Type B pancreatic cell (in vitro differentiated cells): ENCODE results near the gene WASHC2C. TPM values are rescaled to one million over a fixed set of nuclear protein-coding genes. Genes with fewer than 3 reads are reported as not detected.
"Not testable (repeated sequence)": the region's sequence is repeated elsewhere in the genome, so short reads cannot be mapped to it uniquely, and the experiment has no call there.

ENCODE experiments used
- DNase-seq: peaks from one replicate; pipeline ENCODE4 v3.0.0; 2021; ENCODE audit warnings: mixed read lengths; ENCODE audit not compliant: unreplicated experiment; ENCODE audit errors: extremely low spot score
- H3K27ac Mint-ChIP-seq: 2 replicates; pipeline ENCODE4 v1.8.0; 2021; ENCODE audit warnings: mild to moderate bottlenecking, mixed read lengths
- H3K27me3 Mint-ChIP-seq: 2 replicates; pipeline ENCODE4 v1.8.0; 2021; ENCODE audit warnings: mixed read lengths
- H3K36me3 Mint-ChIP-seq: 2 replicates; pipeline ENCODE4 v1.8.0; 2021; ENCODE audit warnings: mixed read lengths
- H3K4me1 Mint-ChIP-seq: one replicate; pipeline ENCODE4 v1.8.0; 2021; ENCODE audit warnings: mixed read lengths; ENCODE audit not compliant: unreplicated experiment
- H3K4me3 Mint-ChIP-seq: 2 replicates; pipeline ENCODE4 v1.8.0; 2021; ENCODE audit warnings: mild to moderate bottlenecking, mixed read lengths
- H3K9me3 Mint-ChIP-seq: 2 replicates; pipeline ENCODE4 v1.8.0; 2021; ENCODE audit warnings: mixed read lengths
- long read RNA-seq: library from polyadenylated mRNA; unstranded; transcript quantifications from one replicate; pipeline ENCODE4 v2.0.0, GENCODE V29; 2020
- total RNA-seq: library from RNA; stranded (reverse); gene quantifications from 2 replicates; pipeline ENCODE4 v1.2.1, GENCODE V29; 2021; ENCODE audit warnings: low replicate concordance

The WASHC2C gene
- 41.1 and 45.5 TPM in 2 replicates for total RNA-seq
- long read RNA-seq, partial matches to known transcripts: 61 of 77 reads
- long read RNA-seq, other reads (novel, unspliced or antisense): 16 of 77 reads

- peak; percentile 97 for DNase-seq
- not testable (repeated sequence) for H3K36me3 Mint-ChIP-seq, H3K4me1 Mint-ChIP-seq, H3K27me3 Mint-ChIP-seq, H3K9me3 Mint-ChIP-seq
- Mint-ChIP-seq H3K4me3 (peak within 1 kb of the TSS; percentile 88), H3K27ac (peak within 1 kb of the TSS; percentile 67)
These were observed at the start of gene WASHC2C for GRCh38 chr10:45726703-45727420. TSS of gene WASHC2C (plus strand) at chr10:45727266. CDS start at chr10:45727318, 52 bp downstream.

- not testable (repeated sequence) for H3K27ac Mint-ChIP-seq, H3K9me3 Mint-ChIP-seq
These were observed 48.6 kb upstream of the WASHC2C start for GRCh38 chr10:45678467-45678866.

GRCh38 chr10:45710200-45710796, 16.8 kb upstream of the WASHC2C start:
- H3K27me3 Mint-ChIP-seq, DNase-seq, H3K9me3 Mint-ChIP-seq, H3K27ac Mint-ChIP-seq, H3K4me1 Mint-ChIP-seq, H3K4me3 Mint-ChIP-seq, H3K36me3 Mint-ChIP-seq: not testable (repeated sequence)

More at GRCh38 chr10:45678467-45678866, 48.6 kb upstream of the WASHC2C start:
- DNase-seq, H3K36me3 Mint-ChIP-seq, H3K4me3 Mint-ChIP-seq, H3K4me1 Mint-ChIP-seq, H3K27me3 Mint-ChIP-seq: not testable (repeated sequence)

GRCh38 chr10:45711223-45711622, 15.8 kb upstream of the WASHC2C start:
- H3K9me3 Mint-ChIP-seq, DNase-seq, H3K4me3 Mint-ChIP-seq, H3K4me1 Mint-ChIP-seq, H3K36me3 Mint-ChIP-seq, H3K27ac Mint-ChIP-seq: not testable (repeated sequence)
- peaks cover 14% of the 10 kb centered on the region for H3K27me3 Mint-ChIP-seq

GRCh38 chr10:45717053-45717452, 10.0 kb upstream of the WASHC2C start:
- H3K36me3 Mint-ChIP-seq, H3K9me3 Mint-ChIP-seq, H3K4me1 Mint-ChIP-seq, H3K4me3 Mint-ChIP-seq, H3K27ac Mint-ChIP-seq, DNase-seq: not testable (repeated sequence)
- peaks cover 38% of the 10 kb centered on the region for H3K27me3 Mint-ChIP-seq

- H3K27me3 Mint-ChIP-seq: peaks cover 41% of the 10 kb centered on the region
- not testable (repeated sequence) for H3K4me1 Mint-ChIP-seq, DNase-seq, H3K4me3 Mint-ChIP-seq, H3K9me3 Mint-ChIP-seq, H3K27ac Mint-ChIP-seq, H3K36me3 Mint-ChIP-seq
These were observed 9.4 kb upstream of the WASHC2C start for GRCh38 chr10:45717642-45718041.

GRCh38 chr10:45721503-45721902, 5.6 kb upstream of the WASHC2C start:
- not testable (repeated sequence) for H3K4me3 Mint-ChIP-seq, H3K27ac Mint-ChIP-seq

GRCh38 chr10:45723851-45724250, 3.2 kb upstream of the WASHC2C start:
- H3K4me1 Mint-ChIP-seq, H3K4me3 Mint-ChIP-seq, H3K27ac Mint-ChIP-seq, DNase-seq, H3K9me3 Mint-ChIP-seq, H3K36me3 Mint-ChIP-seq: not testable (repeated sequence)
- peaks cover 11% of the 10 kb centered on the region for H3K27me3 Mint-ChIP-seq

More at GRCh38 chr10:45721503-45721902, 5.6 kb upstream of the WASHC2C start:
- H3K9me3 Mint-ChIP-seq, H3K4me1 Mint-ChIP-seq, H3K36me3 Mint-ChIP-seq, DNase-seq: not testable (repeated sequence)
- H3K27me3 Mint-ChIP-seq: peaks cover 28% of the 10 kb centered on the region

- H3K27ac Mint-ChIP-seq, H3K27me3 Mint-ChIP-seq, H3K36me3 Mint-ChIP-seq, DNase-seq, H3K4me1 Mint-ChIP-seq, H3K9me3 Mint-ChIP-seq: not testable (repeated sequence)
- peak overlapping the region; percentile 88 for H3K4me3 Mint-ChIP-seq
These were observed 427 bp downstream of the WASHC2C start for GRCh38 chr10:45727421-45727965.

GRCh38 chr10:45734449-45734848, 7.4 kb downstream of the WASHC2C start:
- not testable (repeated sequence) for H3K4me3 Mint-ChIP-seq, H3K9me3 Mint-ChIP-seq, H3K27me3 Mint-ChIP-seq, H3K27ac Mint-ChIP-seq, DNase-seq, H3K4me1 Mint-ChIP-seq, H3K36me3 Mint-ChIP-seq
